Peyer's patch (tissue), 4 donors: ENCODE measurements around the gene UBXN1. TPM values are rescaled to one million over a fixed set of nuclear protein-coding genes. Genes with fewer than 3 reads are reported as not detected.
"Not testable (repeated sequence)": the region's sequence is repeated elsewhere in the genome, so short reads cannot be mapped to it uniquely, and the experiment has no call there.

Experiments
- DNase-seq, 3 donors: peaks; one replicate each; pipeline ENCODE4 v3.0.0-alpha.2; 2017 to 2019
- H3K27ac ChIP-seq, 4 donors: fragments of 200-600 bp; sonication (generic); one replicate each; pipeline ENCODE4 v1.5.1; 2016 to 2019
- H3K27me3 ChIP-seq, 2 donors: fragments of 200-600 bp; sonication (generic); one replicate each; pipeline ENCODE4 v1.5.1; 2019
- H3K36me3 ChIP-seq, 3 donors: fragments of 200-600 bp; sonication (generic); one replicate each; pipeline ENCODE4 v1.5.1; 2016 to 2019
- H3K4me1 ChIP-seq, 4 donors: fragments of 200-600 bp; sonication (generic); one replicate each; pipeline ENCODE4 v1.5.1; 2016 to 2019
- H3K4me3 ChIP-seq, 4 donors: fragments of 200-600 bp; sonication (generic); 1 replicate in 3 of 4; 2 replicates in 1 of 4; pipeline ENCODE4 v1.5.1; 2016 to 2019; ENCODE audit warnings: mild to moderate bottlenecking in 1 of 4
- H3K9me3 ChIP-seq, 4 donors: fragments of 200-600 bp; sonication (generic); one replicate each; pipeline ENCODE4 v1.5.1; 2016 to 2019; ENCODE audit warnings: mild to moderate bottlenecking in 1 of 4
- POLR2A ChIP-seq, 2 donors: fragments of 450-650 bp; IDR thresholded peaks; one replicate each; pipeline ENCODE4 v1.5.1; 2017; ENCODE audit warnings: antibody characterized with exemption in 2 of 2, mild to moderate bottlenecking in 2 of 2, moderate library complexity in 2 of 2
- total RNA-seq, 4 donors: library from RNA; depleted of rRNA; stranded (reverse); fragments of >200 nt; gene quantifications; one replicate each; pipeline ENCODE4 v1.1.0, GENCODE V29; 2016
- TF ChIP-seq, protein P1 (sequence below), 6 experiments: fragments of 450-650 bp in 4 of 6; fragments of 200-600 bp in 2 of 6; sonication (generic) in 1 of 6; IDR thresholded peaks; one replicate each; pipeline ENCODE4 v1.5.1; 2017 to 2019; ENCODE audit warnings: antibody characterized with exemption in 6 of 6, mild to moderate bottlenecking in 3 of 6, moderate library complexity in 1 of 6

The UBXN1 gene
- total RNA-seq, 4 donors from 2014 or later = 91.1 to 169 (median 100) TPM

DNA sequence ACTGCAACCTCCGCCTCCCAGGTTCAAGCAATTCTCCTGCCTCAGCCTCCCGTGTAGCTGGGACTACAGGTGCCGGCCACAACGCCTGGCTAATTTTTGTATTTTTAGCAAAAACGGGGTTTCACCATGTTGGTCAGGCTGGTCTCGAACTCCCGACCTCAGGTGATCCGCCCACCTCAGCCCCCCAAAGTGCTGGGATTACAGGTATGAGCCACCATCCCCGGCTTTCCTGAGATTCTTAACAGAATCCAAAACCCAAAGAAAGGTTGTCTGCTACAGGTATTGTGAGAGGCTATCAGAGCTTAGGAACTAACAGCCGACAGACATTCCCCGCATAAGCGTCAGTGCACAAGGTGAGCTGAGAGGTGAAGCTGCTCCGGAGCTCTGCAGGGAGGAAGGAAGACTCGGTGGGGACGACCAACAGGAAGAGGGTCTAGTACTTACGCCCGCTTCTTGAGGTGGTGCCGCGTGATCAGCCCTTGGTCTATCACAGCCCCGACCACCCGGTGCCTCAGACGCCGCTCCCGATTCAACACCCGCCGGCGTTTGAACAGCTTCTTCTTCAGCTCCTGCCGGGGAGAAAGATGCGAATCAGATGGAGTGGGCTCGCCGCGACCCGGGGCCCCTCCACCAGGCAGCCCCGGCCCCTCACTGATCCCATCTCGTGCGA lies 14.3 kb downstream of the UBXN1 start:
- H3K27ac ChIP-seq = peak overlapping the region; percentile 80 to 94 (median 92)
- peaks cover 0 to 14% (median 0%) of the 10 kb centered on the region in 3 donors for H3K36me3 ChIP-seq
- H3K9me3 ChIP-seq = no peaks in the 10 kb centered on the region
- peaks cover 0 to 37% (median 13%) of the 10 kb centered on the region in 4 donors for H3K4me1 ChIP-seq
- DNase-seq = peak in 1 of 3 donors; percentile 71
- peak overlapping the region; percentile 75 to 86 (median 82) for H3K4me3 ChIP-seq
- H3K27me3 ChIP-seq = no peaks in the 10 kb centered on the region
- no peak for TF ChIP-seq POLR2A (IDR thresholded peaks at IDR 0.05)
- TF ChIP-seq, protein P1, sequence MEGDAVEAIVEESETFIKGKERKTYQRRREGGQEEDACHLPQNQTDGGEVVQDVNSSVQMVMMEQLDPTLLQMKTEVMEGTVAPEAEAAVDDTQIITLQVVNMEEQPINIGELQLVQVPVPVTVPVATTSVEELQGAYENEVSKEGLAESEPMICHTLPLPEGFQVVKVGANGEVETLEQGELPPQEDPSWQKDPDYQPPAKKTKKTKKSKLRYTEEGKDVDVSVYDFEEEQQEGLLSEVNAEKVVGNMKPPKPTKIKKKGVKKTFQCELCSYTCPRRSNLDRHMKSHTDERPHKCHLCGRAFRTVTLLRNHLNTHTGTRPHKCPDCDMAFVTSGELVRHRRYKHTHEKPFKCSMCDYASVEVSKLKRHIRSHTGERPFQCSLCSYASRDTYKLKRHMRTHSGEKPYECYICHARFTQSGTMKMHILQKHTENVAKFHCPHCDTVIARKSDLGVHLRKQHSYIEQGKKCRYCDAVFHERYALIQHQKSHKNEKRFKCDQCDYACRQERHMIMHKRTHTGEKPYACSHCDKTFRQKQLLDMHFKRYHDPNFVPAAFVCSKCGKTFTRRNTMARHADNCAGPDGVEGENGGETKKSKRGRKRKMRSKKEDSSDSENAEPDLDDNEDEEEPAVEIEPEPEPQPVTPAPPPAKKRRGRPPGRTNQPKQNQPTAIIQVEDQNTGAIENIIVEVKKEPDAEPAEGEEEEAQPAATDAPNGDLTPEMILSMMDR (IDR thresholded peaks at IDR 0.05) = no peak

DNA sequence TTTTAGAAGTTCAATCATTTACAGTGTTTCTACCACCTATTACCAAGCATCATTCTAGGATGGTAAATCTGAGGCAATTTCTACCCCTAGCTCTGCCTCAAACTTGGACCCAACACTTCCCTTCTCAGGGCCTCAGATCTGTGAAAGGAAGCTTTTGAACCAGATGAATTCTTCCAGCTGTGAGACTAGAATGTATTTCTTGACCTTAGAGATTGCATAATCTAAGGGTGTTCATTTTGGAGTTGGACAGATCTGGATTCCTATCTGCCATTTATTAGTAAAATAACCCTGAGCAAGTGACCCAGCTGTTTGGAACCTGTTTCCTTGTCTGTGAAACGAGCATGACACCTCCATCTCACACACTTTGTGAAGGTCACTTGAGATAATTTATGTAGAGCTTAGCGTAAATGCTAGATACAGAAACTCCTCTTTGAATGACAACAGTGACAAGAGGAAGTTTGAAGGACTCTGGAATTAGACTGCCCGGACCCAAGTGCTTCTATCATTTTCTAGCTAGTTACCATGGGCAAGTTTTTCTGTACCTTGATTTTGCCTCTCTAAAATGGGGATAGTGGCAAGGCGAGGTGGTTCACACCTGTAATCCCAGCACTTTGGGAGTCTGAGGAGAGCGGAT lies 22.0 kb downstream of the UBXN1 start:
- Histone ChIP-seq H3K4me1 (peaks cover 0 to 7% (median 3%) of the 10 kb centered on the region in 4 donors), H3K36me3 (no peaks in the 10 kb centered on the region), H3K27me3 (no peaks in the 10 kb centered on the region), H3K27ac (no peak overlapping the region), H3K4me3 (no peak overlapping the region), H3K9me3 (no peaks in the 10 kb centered on the region)
- TF ChIP-seq POLR2A (IDR thresholded peaks at IDR 0.05) = no peak
- TF ChIP-seq, protein P1 (IDR thresholded peaks at IDR 0.05) = no peak
- DNase-seq = no peak

DNA sequence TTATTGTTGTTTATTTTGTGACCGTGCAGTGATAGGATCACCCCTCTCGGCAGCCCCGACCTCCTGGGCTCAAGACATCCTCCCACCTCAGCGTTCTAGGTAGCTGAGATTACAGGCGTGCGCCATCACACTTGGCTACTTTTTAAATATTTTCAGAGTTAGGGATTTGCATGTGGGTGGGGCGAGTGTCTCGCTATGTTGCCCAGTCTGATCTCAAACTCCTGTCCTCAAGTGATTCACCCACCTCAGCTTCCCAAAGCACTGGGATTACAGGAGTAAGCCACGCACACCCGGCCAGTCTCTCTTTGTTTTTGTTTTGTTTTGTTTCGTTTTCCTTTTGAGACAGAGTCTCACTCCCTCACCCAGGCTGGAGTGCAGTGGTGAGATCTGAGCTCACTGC lies 24.6 kb downstream of the UBXN1 start:
- H3K27me3 ChIP-seq = no peaks in the 10 kb centered on the region
- H3K27ac ChIP-seq = no peak overlapping the region
- H3K4me3 ChIP-seq = no peak overlapping the region
- peaks cover 0 to 13% (median 7%) of the 10 kb centered on the region in 4 donors for H3K4me1 ChIP-seq
- no peak for DNase-seq
- H3K9me3 ChIP-seq = no peaks in the 10 kb centered on the region
- peaks cover 0 to 6% (median 0%) of the 10 kb centered on the region in 3 donors for H3K36me3 ChIP-seq
- TF ChIP-seq POLR2A (IDR thresholded peaks at IDR 0.05) = no peak
- TF ChIP-seq, protein P1 (IDR thresholded peaks at IDR 0.05) = no peak

DNA sequence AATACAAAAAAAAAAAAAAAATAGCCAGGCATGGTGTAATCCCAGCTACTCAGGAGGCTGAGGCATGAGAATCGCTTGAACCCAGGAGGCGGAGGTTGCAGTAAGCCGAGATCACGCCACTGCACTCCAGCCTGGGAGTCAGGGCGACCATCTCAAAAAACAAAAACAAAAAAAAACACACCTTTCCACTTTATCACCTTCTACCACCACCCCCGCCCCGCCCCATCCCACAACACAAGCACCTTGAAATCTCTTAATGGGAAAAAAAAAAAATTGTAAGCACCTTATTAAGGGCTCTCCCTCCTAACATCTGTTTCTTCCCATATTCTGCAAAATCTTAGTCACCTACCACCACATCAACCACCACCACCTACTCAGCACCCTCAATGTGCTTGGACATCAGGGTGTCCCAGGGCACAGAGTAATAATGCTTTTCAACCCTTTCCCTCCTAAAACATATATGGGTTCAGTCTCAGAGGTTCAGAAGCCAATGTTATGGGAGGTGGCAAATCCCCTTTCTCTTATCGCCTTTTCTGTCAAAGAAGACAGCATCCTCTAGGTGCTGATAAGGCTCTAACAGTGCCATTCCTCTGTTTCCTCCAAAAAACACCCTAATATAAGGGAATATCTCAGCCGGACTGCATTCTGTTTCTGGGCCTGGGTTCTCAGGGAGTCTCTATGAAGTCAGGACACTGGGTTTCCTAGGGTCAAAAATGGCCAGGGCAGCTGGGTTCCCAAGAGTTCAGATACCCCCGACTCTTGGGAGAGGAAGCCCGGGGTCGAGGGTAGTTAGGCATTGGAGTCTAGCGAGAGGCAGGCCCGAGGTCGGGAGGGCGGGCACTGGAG lies 26.5 kb downstream of the UBXN1 start:
- H3K9me3 ChIP-seq = no peaks in the 10 kb centered on the region
- H3K36me3 ChIP-seq = peaks cover 0 to 22% (median 0%) of the 10 kb centered on the region in 3 donors
- no peaks in the 10 kb centered on the region for H3K27me3 ChIP-seq
- peaks cover 0 to 14% (median 7%) of the 10 kb centered on the region in 4 donors for H3K4me1 ChIP-seq
- peak overlapping the region; percentile 88 to 95 (median 92) for H3K27ac ChIP-seq
- TF ChIP-seq, protein P1 (IDR thresholded peaks at IDR 0.05) = no peak
- TF ChIP-seq POLR2A (IDR thresholded peaks at IDR 0.05) = no peak
- peak overlapping the region; percentile 76 to 95 (median 84) for H3K4me3 ChIP-seq
- no peak for DNase-seq

DNA sequence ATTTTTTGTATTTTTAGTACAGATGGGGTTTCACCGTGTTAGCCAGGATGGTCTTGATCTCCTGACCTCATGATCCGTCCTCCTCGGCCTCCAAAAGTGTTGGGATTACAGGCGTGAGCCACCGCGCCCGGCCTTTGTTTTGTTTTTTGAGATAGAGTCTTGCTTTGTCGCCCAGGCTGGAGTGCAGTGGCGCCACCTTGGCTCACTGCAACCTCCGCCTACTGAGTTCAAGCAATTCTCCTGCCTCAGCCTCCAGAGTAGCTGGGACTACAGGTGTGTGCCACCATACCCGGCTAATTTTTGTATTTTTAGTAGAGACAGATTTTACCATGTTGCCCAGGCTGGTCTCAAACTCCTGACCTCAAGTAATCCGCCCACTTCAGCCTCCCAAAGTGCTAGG lies 28.6 kb downstream of the UBXN1 start:
- H3K36me3 ChIP-seq = peaks cover 0 to 22% (median 0%) of the 10 kb centered on the region in 3 donors
- peaks cover 0 to 25% (median 12%) of the 10 kb centered on the region in 4 donors for H3K4me1 ChIP-seq
- not testable (repeated sequence) for H3K9me3 ChIP-seq, H3K4me3 ChIP-seq, H3K27me3 ChIP-seq, H3K27ac ChIP-seq, DNase-seq
